OCI-LY1 (cell line): Measurements from ENCODE around the gene BTBD9.

Experiments
- H2AFZ ChIP-seq: fragments of 200-600 bp; sonication (generic), shearing (Covaris generic); 2 replicates; pipeline ENCODE4 v1.6.0; 2014; ENCODE audit warnings: antibody characterized with exemption, mild to moderate bottlenecking, low read length
- H3F3A ChIP-seq: fragments of 200-600 bp; sonication (generic), shearing (Covaris generic); 2 replicates; pipeline ENCODE4 v1.6.0; 2014; ENCODE audit warnings: mild to moderate bottlenecking, antibody characterized with exemption, low read length, moderate library complexity; ENCODE audit not compliant: insufficient read depth
- H3K27ac ChIP-seq: fragments of 200-600 bp; sonication (generic); 2 replicates; pipeline ENCODE4 v1.5.1; 2014; ENCODE audit warnings: low read length, mixed run types, mild to moderate bottlenecking, low read depth; ENCODE audit not compliant: poor library complexity, severe bottlenecking
- H3K27me3 ChIP-seq: fragments of 200-600 bp; sonication (generic); 2 replicates; pipeline ENCODE4 v1.6.0; 2014; ENCODE audit warnings: antibody characterized with exemption, mild to moderate bottlenecking, low read length, moderate library complexity; ENCODE audit not compliant: insufficient read depth
- H3K36me3 ChIP-seq: fragments of 200-600 bp; sonication (generic); 2 replicates; pipeline ENCODE4 v1.6.1; 2014; ENCODE audit warnings: mild to moderate bottlenecking, antibody characterized with exemption, low read length, moderate library complexity, mixed read lengths; ENCODE audit not compliant: insufficient read depth
- H3K4me1 ChIP-seq: fragments of 200-600 bp; sonication (generic); 2 replicates; pipeline ENCODE4 v1.5.1; 2014; ENCODE audit warnings: mild to moderate bottlenecking, low read length, moderate library complexity; ENCODE audit not compliant: insufficient read depth, severe bottlenecking
- H3K4me2 ChIP-seq: fragments of 200-600 bp; sonication (generic), shearing (Covaris generic); 2 replicates; pipeline ENCODE4 v1.6.1; 2014; ENCODE audit warnings: low read length
- H3K4me3 ChIP-seq: fragments of 200-600 bp; sonication (generic); 2 replicates; pipeline ENCODE4 v1.5.1; 2014; ENCODE audit warnings: low read length, low read depth, mild to moderate bottlenecking, mixed read lengths; ENCODE audit not compliant: poor library complexity, severe bottlenecking
- H3K79me2 ChIP-seq: fragments of 200-600 bp; shearing (Covaris generic); 2 replicates; pipeline ENCODE4 v1.6.1; 2016; ENCODE audit warnings: mixed run types, low read length, mixed read lengths; ENCODE audit not compliant: insufficient read depth
- H3K9ac ChIP-seq: fragments of 200-600 bp; sonication (generic), shearing (Covaris generic); 2 replicates; pipeline ENCODE4 v1.6.1; 2014; ENCODE audit warnings: mild to moderate bottlenecking, low read length, mixed read lengths
- H3K9me2 ChIP-seq: fragments of 200-600 bp; sonication (generic), shearing (Covaris generic); 2 replicates; pipeline ENCODE4 v1.6.1; 2014; ENCODE audit warnings: low read depth, mild to moderate bottlenecking, low read length, mixed read lengths
- H3K9me3 ChIP-seq: fragments of 200-600 bp; shearing (Covaris generic); 2 replicates; pipeline ENCODE4 v1.6.1; 2014; ENCODE audit warnings: low read length, mixed read lengths
- H4K20me1 ChIP-seq: fragments of 200-600 bp; sonication (generic), shearing (Covaris generic); 2 replicates; pipeline ENCODE4 v1.6.0; 2016; ENCODE audit warnings: mild to moderate bottlenecking, low read length; ENCODE audit not compliant: insufficient read depth
- EZH2 ChIP-seq: fragments of 200-600 bp; sonication (generic), shearing (Covaris generic); IDR thresholded peaks from 2 replicates; pipeline ENCODE4 v1.8.0; 2017; ENCODE audit warnings: borderline replicate concordance, mixed run types, mild to moderate bottlenecking, antibody characterized with exemption, low read length, moderate library complexity, mixed read lengths
- TF ChIP-seq, protein P1 (sequence below): fragments of 200-600 bp; sonication (generic), shearing (Covaris generic); IDR thresholded peaks from 2 replicates; pipeline ENCODE4 v1.5.1; 2017; ENCODE audit warnings: mild to moderate bottlenecking, antibody characterized with exemption, low read length, moderate library complexity, mixed read lengths

The BTBD9 gene

GRCh38 chr6:38654263-38654662, 14.5 kb upstream of the BTBD9 start:
- no peaks in the 10 kb centered on the region for H3K79me2 ChIP-seq
- no peaks in the 10 kb centered on the region for H3K36me3 ChIP-seq
- no peaks in the 10 kb centered on the region for H3K27me3 ChIP-seq
- H3K9ac ChIP-seq = no peak overlapping the region
- no peak overlapping the region for H3K4me2 ChIP-seq
- H3F3A ChIP-seq = no peaks in the 10 kb centered on the region
- no peak overlapping the region for H3K27ac ChIP-seq
- H3K4me3 ChIP-seq = no peak overlapping the region
- no peaks in the 10 kb centered on the region for H3K9me2 ChIP-seq
- no peaks in the 10 kb centered on the region for H3K9me3 ChIP-seq
- H3K4me1 ChIP-seq = no peaks in the 10 kb centered on the region
- no peaks in the 10 kb centered on the region for H4K20me1 ChIP-seq
- no peak for TF ChIP-seq EZH2
- TF ChIP-seq, protein P1, sequence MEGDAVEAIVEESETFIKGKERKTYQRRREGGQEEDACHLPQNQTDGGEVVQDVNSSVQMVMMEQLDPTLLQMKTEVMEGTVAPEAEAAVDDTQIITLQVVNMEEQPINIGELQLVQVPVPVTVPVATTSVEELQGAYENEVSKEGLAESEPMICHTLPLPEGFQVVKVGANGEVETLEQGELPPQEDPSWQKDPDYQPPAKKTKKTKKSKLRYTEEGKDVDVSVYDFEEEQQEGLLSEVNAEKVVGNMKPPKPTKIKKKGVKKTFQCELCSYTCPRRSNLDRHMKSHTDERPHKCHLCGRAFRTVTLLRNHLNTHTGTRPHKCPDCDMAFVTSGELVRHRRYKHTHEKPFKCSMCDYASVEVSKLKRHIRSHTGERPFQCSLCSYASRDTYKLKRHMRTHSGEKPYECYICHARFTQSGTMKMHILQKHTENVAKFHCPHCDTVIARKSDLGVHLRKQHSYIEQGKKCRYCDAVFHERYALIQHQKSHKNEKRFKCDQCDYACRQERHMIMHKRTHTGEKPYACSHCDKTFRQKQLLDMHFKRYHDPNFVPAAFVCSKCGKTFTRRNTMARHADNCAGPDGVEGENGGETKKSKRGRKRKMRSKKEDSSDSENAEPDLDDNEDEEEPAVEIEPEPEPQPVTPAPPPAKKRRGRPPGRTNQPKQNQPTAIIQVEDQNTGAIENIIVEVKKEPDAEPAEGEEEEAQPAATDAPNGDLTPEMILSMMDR = no peak
- no peak overlapping the region for H2AFZ ChIP-seq

DNA sequence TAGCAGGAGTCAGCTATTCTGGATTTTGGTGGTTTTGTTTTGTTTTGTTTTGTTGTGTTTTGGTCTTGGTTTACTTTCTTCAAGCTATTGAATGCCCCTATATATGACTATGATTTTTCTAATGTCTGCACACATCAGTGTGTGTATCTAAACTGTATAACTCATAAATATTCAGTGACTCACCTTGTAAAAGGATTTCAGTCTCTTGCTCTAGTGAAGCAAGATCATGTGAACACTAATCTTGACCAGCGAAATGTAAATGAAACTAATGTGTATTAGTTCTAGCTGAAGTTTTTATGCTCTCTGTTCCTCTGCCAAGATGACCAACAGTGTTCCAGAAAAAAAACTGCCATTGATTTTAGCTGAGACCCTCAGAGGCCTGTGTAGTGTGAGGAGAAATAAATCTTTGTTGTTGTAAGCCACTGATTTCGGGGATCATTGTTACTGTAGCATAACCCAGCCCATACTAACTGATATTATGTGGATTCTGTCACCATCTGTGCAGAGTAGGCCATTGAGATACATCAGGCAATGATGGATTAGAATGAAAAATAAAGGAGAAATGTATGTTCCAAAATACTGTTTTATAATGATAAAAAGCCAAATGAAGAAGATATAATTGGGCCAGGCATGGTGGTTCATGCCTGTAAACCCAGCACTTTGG, 11.5 kb upstream of the BTBD9 start:
- no peaks in the 10 kb centered on the region for H3K79me2 ChIP-seq
- no peaks in the 10 kb centered on the region for H3K27me3 ChIP-seq
- H2AFZ ChIP-seq = no peak overlapping the region
- no peaks in the 10 kb centered on the region for H3F3A ChIP-seq
- H3K36me3 ChIP-seq = no peaks in the 10 kb centered on the region
- H3K4me2 ChIP-seq = no peak overlapping the region
- H3K4me1 ChIP-seq = no peaks in the 10 kb centered on the region
- H3K27ac ChIP-seq = no peak overlapping the region
- H3K9me2 ChIP-seq = no peaks in the 10 kb centered on the region
- TF ChIP-seq EZH2 = no peak
- TF ChIP-seq, protein P1 = no peak
- no peak overlapping the region for H3K9ac ChIP-seq
- no peaks in the 10 kb centered on the region for H4K20me1 ChIP-seq
- no peaks in the 10 kb centered on the region for H3K9me3 ChIP-seq
- no peak overlapping the region for H3K4me3 ChIP-seq

GRCh38 chr6:38650207-38650752, 10.6 kb upstream of the BTBD9 start:
- Histone ChIP-seq H3K79me2 (no peaks in the 10 kb centered on the region), H3K36me3 (no peaks in the 10 kb centered on the region), H3K27ac (no peak overlapping the region), H3K4me2 (no peak overlapping the region), H3K9me3 (no peaks in the 10 kb centered on the region), H3K4me1 (no peaks in the 10 kb centered on the region), H4K20me1 (no peaks in the 10 kb centered on the region), H3K27me3 (no peaks in the 10 kb centered on the region), H3K4me3 (no peak overlapping the region), H3K9me2 (no peaks in the 10 kb centered on the region), H3K9ac (no peak overlapping the region), H2AFZ (no peak overlapping the region), H3F3A (no peaks in the 10 kb centered on the region)
- TF ChIP-seq, protein P1 = no peak
